Activated CD8-positive, alpha-beta memory T cell treated with anti-CD3 and anti-CD28 coated beads, Interleukin-2, amount 50 U/mL, for 1 hour (primary cell): ENCODE results near the gene LHFPL3.
"Not testable (repeated sequence)": the region's sequence is repeated elsewhere in the genome, so short reads cannot be mapped to it uniquely, and the experiment has no call there.

Experiments
- DNase-seq: peaks from one replicate; pipeline ENCODE4 v3.0.0-alpha.2; 2020; ENCODE audit errors: extremely low read depth

LHFPL3 gene

GRCh38 chr7:104933521-104933988 is 605.2 kb downstream of the LHFPL3 start:
- no peak for DNase-seq

GRCh38 chr7:104934665-104935064 is 606.3 kb downstream of the LHFPL3 start:
- no peak for DNase-seq

DNA sequence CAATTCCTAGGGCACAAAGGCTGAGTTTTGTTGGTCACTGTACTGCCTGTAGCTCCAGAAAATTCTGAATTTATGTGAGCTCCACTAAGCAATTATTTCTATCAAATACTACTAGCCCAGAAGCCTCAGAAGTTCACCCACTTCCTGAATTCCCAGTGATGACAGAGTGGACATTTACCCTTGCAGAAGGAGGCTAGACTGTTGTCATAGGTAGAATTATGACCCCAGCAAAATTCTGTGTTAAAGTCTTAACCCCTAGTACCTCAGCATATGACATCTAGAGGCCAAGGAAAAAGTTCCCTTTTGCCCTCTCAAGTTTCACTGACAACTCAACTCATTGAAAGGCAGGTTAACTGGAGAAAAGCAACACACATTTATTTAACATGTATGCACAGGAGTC is 606.9 kb downstream of the LHFPL3 start:
- no peak for DNase-seq

DNA sequence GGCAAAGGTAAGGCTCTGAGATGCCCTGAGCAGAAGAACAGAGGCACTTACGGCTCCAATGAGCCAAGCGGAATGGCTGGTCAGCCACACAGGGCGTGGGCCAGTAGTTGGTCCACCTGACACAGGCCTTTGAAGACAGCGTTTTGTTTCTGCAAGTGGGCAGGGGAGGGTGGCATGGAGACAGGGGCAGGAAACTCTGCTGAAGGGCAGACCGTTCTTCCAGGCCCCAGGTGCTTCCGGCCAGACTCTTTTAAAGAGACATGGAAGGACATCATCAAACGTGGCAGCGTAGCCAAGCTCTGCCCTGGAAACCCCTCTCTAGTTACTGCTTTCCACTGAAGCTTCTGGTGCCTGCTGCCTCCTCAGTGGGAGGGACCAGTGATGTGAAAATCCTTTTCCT is 608.1 kb downstream of the LHFPL3 start:
- DNase-seq: no peak

- not testable (repeated sequence) for DNase-seq
Observed at GRCh38 chr7:104937489-104937888, 609.1 kb downstream of the LHFPL3 start.

DNA sequence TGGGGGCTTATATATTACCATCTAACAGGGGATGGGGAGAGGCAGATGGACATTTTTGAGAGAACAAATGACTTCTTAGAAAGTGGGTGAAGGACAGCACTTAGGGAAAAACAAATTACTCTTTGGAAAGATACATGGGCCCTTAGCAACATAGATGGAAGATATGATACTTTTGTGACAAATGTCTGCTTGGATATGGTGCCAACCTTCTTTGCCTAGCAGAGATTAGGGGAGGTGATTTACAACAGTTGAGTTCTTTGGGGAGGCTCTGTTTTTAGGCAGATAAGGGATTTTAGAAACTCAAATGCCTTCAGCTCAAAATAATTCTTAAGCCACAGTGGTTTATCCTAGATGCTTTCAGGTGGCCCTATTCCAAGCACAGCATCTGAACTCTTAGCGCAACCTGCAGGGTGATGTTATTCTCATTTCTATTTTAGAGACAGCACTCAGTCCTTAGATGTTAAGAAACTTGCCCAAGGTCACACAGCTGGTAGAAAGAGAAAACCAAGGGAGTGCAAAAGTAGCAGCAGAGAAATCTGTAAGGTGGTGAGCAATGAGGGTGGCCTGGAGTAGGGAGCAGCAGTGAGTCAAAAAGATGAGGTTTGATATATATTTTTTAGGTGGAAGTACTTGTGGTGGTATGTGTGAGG is 610.5 kb downstream of the LHFPL3 start:
- no peak for DNase-seq

- no peak for DNase-seq
Observed at GRCh38 chr7:104940023-104940710, 611.8 kb downstream of the LHFPL3 start.

DNA sequence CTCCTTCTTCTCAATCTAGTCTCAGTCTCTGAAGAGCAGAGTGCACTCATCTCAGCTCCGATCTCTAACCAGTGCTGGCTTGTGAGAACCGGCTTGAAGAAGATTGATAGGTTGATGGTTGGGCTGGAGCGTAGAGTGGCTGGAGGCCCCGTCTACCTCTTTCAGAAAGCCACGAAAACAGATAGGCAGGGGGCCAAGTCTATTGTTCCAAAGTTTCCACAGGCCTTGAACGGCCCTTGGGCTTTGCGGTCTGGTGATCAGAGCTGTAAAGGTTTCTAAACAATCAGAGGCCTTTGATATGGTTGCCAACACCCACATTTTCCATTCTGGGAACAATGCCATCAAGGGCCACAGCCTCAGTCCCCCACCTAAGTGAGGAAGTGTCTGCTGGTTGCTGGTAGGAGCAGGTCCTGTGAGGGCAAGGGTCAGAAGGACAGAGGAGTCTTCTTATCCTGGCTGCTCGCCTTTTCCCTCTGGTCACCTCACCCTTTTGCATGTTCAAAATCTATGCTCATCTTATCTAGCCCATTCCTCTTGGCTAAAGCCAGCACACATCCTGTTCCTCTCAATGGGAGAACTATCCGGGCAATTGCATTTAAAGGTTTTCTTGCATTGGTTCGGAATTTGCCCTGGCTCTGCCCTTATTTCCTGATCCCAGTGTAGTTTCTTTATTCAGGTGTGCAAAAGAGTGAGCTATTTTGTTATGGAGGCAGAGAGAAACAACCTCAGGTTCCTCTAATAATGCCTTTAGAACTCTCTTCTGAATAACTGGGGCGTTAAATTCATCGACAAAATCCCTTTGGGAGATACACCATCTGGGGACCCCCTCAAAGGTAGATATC is 615.3 kb downstream of the LHFPL3 start:
- peak; percentile 73 for DNase-seq

DNA sequence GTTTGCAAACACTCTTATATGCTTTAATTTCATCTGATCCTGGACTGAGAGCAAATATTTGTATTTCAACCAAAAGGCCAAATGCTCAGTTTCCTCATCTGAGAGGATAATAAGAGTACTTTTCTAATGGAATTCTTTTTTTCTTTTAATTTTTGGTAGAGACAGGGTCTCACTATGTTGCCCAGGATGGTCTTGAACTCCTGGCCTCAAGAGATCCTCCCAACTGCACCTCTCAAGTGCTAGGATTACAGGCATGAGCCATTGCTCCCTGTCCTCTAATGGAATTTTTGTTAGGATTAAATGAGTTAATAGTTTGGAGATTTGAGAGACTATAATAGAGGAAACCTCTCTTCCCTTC is 617.2 kb downstream of the LHFPL3 start:
- DNase-seq: no peak

GRCh38 chr7:104946338-104946737 is 617.9 kb downstream of the LHFPL3 start:
- no peak for DNase-seq

GRCh38 chr7:104950006-104950405 is 621.6 kb downstream of the LHFPL3 start:
- no peak for DNase-seq

DNA sequence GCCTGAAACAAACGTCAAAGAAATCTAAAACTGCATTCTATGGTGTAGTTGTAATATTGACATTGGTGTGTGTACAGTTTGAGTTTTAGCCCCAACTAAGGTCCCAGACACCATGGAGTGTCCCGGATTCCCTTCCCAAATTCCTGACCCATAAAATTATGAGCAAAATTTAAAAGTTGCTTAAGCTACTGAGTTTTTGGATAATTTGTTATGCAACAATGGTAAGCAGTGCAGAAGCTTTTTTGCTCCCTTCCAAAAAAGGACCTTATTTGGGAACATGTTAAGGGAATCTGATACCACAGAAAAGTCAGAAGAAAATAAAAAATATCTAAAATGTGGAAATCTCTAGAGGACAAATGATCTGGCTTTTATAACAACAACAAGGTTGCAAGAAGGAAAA is 622.4 kb downstream of the LHFPL3 start:
- DNase-seq: no peak

DNA sequence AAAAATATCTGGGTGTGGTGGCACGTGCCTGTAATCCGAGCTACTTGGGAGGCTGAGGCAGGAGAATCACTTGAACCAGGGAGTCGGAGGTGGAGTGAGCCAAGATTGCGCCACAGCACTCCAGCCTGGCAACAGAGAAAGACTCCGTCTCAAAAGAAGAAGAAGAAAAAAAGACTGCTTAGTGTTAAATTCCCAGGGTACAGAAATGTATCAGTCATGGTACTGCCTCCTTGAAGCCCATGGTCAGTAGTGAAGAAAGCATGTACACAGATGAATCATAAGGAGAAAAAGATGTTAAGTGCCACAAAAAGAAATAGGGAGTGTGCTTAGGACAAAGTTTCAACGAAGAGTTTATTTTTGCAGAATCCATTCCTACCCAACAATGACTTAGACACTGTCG is 623.1 kb downstream of the LHFPL3 start:
- no peak for DNase-seq

GRCh38 chr7:104955276-104955675 is 626.9 kb downstream of the LHFPL3 start:
- DNase-seq: no peak
